GM19324 (cell line): ENCODE results near the gene DCUN1D4.
A peak's percentile ranks its signal among the peaks of the same experiment; 100 is the strongest.
"Not testable (repeated sequence)": the region's sequence is repeated elsewhere in the genome, so short reads cannot be mapped to it uniquely, and the experiment has no call there.

Experiments
- ATAC-seq: cut with Tn5 transposase; IDR thresholded peaks from one replicate; pipeline ENCODE4 v1.9.1; 2021; ENCODE audit warnings: mild to moderate bottlenecking, moderate library complexity; ENCODE audit not compliant: unreplicated experiment, low FRiP score

The DCUN1D4 gene

DNA sequence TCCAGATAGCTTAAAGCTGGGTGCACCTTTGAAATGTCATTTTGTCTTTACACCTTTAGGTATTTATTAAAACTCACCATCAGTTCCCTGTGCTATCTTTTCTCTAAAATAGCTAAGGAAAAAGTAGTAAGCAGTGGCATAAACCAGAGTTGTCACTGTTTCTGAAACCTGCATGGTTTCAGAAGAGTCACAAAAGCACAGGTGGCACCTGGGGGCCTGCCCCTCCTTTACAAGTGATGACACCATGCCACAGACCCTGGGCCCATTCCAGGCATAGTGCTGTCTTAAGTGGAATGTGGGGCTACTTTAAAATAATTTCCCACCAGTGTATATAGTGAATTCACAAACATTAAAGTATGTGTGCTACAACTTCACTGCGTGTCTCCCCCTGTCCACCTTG lies 47.8 kb downstream of the DCUN1D4 start:
- peak; percentile 72 for ATAC-seq

DNA sequence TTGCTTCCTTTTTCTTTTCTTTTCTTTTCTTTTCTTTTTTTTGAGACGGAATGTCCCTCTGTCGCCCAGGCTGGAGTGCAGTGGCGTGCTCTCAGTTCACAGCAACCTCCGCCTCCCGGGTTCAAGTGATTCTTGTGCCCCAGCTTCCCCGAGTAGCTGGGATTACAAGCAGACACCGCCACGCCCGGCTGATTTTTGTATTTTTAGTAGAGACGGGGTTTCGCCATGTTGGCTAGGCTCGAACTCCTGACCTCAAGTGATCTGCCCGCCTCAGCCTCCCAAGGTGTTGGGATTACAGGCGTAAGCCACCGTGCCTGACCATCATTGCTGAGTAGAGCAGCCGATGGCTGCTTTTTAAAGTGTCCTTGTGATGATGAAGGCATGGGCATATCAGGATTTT lies 50.4 kb downstream of the DCUN1D4 start:
- ATAC-seq: not testable (repeated sequence)

DNA sequence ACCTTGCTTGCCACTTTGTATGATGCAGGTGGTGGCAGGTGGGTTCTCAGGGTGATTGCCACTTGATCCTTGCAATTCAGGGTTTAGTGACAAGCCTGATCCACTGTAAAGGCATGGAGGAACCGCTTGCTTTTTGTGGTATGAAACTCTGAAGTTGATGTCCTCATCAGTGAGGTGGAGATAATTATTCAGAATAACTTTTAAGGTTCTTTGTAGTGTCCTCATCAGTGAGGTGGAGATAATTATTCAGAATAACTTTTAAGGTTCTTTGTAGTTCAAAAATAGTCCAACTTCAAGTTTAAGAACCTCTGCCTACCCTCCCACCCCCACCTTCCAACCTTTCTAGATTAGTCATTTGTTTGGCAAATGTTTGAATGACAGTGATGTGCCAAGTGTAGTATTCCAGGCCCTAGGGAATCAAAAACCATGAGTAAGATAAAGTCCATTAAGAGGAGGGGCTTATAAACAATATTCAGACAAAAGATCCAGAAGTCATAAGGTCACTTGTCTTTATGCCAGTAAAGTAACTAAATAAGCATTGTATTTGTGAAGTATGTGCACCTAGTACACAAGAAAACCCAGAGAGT lies 51.2 kb downstream of the DCUN1D4 start:
- ATAC-seq: no peak

DNA sequence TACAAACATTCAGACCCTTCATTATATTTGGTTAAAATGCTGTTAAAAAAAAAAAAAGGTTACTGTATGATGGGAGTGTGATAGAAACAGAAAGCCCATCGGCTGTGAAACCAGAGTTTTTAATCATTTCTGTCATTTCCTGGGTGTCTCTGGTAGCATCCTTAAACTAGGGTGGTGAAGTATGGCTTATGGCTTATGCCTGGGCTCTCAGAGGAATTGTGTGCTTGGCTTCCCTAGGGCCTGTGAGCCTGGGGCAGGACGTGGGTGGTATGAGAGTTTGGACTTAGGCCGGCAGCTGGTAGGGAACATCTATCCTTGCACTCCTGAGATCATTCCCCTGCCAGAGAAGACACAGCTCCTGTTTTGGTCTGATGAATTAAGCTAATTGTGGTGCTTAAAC lies 52.2 kb downstream of the DCUN1D4 start:
- ATAC-seq: no peak

DNA sequence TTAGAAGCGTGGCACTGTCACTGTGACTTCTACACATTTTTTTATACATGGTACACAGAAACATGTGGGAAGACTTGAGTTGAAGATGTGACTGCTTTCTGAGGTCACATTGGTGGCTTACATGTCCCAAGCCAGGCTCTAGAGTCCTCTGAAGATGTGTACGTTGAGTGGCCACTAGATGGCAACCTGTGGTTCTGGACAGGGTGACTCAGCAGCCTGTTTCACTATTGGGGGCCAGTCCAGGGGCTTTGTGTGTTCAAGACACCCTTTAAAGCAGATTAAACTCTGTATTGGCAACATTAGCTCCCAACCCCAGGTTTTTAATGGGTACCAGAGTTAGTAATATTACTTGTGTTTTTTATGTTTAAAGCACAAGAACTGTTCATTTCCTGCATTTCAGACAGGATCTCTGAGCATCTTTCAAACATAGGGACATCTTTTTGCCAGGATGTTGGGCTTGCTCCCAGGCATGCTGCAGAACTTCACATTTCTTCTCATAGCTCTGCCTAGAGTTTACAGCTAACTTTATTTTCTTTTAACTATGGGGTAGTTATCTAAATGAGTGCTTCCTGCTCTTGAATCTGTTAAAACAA lies 53.0 kb downstream of the DCUN1D4 start:
- ATAC-seq: peak; percentile 97

DNA sequence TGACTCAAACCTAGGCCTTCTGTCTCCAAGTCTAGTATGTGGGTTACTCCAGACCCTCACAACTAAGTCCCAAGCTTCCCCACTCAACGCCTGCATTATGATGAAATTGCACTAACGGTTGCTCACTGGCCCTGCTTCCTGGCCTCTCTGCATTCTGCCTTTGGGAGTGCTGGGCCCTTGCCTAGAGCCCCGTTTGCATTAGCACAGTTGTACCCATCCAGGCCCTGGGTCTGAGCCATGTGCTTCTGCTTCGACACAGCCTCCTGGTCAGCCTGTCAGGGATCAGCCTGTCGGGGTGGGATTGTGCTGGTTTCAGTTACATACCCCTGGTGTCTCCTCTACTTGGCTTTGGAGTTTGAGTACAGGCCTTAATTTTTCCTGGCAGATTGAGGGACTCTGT lies 58.4 kb downstream of the DCUN1D4 start:
- no peak for ATAC-seq

DNA sequence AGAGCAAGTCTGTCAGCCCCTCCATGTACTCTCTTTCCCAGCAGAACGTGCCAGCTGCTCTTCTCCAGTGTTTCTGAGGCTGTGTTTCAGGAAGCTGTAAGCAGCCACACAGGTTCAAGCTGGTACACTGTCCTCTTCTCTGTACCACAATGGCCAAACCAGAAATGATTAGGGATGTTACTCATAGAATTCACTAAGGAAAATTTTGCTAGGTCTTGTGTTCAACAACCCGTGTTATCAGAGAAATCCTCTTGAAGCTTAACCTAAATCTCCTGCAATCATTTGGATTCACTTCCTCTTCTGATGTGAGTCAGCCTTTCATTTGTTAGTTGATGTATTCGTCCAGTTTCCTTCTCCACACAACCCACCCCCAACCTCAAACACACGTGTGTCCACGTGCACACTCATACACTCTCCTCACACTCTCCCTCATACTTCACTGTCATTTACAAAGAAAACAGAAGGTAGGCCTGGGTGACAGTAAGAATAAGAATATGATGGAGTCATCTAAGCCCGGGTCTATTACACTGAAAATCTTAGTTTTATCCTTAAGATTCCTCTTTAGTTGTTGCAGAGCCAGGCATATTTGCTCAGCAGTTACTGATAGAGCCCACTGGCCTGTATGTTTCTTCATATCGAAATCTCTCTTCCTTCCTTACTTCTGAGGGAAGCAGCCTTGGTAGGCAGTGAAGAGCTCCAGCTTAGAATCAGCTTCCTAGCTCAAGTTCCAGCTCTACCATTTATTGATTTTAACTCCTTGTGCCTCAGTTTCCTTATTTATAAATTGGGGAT lies 63.4 kb downstream of the DCUN1D4 start:
- ATAC-seq: peak; percentile 94

DNA sequence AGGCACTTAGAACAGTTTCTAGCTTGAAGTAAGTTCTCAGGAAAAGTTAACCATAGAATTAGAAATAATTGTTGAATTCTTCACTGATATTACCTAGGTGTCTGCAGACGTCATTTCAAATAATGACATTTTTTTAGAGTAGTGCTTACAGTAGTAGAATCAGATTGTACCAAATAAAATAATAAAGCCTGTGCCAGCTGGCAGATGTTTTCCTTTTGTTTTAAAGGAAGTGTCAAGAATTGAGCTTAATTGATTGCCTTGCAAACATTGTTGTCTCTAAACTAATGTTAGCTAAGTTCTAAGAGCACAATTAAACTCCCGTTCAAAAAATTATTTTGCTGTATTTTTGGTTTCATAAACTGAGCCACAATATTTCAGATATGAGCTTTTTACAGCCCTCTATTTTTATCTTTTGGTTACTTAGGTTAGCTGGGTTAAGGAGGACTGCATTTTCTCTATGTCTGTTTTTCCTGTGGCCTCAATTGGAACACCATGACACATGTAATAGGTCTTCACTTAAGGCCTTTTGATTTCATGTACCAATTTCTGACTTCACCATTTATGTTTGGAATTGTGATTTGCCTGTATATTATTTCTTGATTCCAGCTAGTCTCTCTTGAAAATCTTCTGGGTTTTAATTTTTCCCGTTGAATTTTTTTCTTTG lies 64.2 kb downstream of the DCUN1D4 start:
- no peak for ATAC-seq

DNA sequence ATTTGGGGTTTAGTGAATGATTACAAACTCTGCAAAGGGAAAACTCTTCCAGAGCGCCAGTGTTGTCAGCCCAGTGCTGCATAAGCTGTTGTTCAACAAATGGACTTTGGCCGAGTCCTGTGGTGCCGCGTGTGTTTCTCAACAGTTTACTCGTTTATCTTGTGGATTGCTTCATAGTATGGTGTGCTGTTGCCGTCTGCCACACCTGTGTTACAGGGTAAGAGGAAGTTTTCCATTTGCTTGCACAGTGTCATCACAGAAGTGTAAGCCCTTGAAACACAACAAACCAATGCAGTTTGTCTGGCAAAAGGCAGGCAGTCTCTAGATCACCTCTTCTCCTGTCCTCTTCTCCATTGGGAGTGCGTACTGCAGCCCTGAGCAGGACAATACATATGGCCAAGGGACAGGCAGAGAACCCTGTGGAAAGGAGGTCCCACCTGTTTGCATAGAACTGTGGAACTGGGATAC lies 66.3 kb downstream of the DCUN1D4 start:
- ATAC-seq: no peak

DNA sequence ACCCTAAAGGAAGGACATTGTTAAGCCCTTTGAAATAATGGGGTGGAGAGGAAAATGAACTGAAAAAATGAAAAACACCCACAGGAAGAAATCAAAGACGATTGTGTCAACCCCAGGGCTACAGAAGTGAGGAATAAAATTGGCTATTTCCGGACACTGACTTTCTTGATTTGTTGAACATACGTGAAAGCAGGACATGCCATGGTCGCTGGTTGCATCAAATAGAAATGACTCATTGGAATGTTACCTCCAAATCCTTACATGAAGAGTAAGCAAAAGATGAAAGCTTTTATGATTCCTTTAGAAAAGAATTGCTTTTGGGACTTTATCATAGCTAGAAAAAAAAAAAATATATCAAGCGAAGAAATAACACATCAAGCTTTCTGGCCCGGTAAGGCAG lies 75.3 kb downstream of the DCUN1D4 start:
- no peak for ATAC-seq

DNA sequence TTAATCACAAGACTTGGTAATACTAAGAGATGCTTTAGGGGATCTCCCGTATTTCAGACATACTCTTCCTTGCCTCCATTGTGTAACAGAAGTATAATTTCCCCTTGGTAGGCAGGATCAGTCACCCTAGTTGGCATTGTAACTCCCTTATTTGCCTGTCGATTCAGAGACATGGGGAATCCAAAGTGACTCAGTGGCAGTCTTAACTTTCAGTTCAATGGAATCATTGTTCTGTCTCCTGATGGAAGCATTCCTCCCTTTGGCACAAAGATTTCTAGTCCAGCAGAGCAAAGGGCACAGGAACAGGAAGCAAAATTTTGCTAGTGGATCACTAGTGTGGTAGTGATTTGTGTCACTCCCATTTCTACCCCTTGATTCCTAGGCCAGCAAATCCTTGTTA lies 80.4 kb downstream of the DCUN1D4 start:
- ATAC-seq: no peak

DNA sequence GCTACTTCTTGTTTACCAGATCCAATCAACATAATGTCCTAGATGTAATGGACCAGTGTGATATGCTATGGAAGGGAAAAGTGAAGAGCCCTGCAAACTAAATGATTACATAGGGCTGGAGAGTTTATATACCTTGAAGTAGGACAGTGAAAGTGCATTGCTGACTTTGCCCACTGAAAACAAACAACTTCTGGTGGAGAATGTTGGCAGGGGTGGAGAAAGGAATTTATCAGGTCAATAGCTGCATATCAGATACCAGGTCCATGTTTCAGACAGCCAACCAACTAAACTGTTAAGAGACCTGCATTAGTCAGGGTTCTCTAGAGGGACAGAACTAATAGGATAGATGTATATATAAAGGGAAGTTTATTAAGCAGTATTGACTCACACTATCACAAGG lies 82.4 kb downstream of the DCUN1D4 start:
- no peak for ATAC-seq

DNA sequence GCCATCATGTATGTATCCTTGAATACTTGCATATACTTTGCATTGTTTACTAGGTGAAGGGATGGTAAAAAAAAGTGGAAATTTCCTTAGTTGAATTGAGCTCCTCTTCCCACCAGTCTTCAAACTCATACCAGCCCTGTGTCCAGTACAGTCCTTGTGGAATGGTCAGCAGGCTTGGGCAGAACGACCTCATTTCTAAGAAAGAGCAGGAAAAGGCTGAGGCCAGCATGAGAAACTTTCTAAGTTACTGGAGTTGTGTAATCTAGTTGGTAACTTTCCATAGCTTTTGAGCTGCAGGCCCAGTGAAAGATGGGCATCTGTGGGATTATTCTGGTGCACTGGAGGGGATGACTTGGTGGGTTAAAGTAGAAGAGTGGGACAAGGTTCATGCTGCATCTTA lies 87.6 kb downstream of the DCUN1D4 start:
- ATAC-seq: no peak

DNA sequence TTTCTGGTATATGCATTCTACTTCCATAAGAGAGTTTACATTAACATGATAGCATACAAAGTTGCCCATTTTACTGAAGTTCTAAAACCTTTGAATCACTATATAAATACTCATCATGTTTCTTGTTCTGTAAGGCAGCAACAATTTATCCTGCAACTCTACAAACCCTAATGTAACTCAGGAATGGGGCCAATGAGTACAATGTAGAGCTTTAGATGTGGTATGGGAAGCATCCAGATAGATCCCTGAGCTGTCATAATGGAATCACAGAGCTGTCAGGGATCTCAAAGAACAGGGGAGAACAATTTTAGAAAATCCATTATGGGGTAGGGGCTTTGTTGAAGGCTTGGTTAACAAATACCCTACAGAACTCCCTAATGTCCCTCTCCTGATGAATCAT lies 88.5 kb downstream of the DCUN1D4 start:
- no peak for ATAC-seq

DNA sequence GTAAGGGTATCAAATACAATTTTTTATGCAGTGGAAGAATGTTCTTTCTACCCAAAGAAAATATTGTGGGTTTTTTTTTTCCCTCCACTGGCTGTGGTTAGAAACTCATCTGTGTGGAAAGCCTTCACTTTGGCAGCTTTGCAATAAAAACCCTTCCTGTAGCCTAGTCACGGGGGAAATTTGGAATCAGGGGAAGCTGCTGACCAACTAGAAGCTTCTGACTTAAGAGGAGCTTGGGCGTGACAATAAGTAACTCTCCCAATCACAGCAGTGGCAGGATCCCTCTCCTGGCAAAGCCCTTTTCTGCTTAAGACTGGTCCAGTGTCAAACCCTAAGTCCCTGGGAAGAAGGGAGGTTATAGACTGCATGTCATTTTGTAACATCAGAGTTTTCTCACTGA lies 89.3 kb downstream of the DCUN1D4 start:
- ATAC-seq: no peak

DNA sequence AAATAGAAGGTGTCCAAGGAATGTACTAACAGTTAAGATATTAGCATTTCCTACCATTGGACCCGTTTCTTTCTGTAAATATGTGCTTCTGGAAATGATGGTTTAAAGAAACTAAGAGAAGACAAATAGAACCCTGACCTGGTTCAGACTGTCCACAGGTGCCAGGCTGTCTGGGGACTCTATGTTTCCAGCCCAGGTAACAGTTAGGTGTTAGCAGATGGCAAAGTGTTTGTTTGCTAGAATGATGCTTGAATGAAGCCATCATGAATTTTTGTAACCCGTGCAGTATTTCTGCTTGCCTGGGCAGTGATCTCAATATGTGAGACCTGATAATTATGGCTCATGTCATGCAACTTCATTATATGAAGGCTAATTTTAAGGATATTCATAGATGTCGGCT lies 89.7 kb downstream of the DCUN1D4 start:
- ATAC-seq: no peak

DNA sequence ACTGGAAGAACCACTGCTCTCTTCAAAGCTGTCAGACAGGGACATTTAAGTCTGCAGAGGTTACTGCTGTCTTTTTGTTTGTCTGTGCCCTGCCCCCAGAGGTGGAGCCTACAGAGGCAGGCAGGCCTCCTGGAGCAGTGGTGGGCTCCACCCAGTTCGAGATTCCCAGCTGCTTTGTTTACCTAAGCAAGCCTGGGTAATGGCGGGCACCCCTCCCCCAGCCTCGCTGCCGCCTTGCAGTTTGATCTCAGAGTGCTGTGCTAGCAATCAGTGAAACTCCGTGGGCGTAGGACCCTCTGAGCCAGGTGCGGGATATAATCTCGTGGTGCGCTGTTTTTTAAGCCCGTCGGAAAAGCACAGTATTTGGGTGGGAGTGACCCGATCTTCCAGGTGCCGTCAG lies 97.5 kb downstream of the DCUN1D4 start:
- ATAC-seq: not testable (repeated sequence)

DNA sequence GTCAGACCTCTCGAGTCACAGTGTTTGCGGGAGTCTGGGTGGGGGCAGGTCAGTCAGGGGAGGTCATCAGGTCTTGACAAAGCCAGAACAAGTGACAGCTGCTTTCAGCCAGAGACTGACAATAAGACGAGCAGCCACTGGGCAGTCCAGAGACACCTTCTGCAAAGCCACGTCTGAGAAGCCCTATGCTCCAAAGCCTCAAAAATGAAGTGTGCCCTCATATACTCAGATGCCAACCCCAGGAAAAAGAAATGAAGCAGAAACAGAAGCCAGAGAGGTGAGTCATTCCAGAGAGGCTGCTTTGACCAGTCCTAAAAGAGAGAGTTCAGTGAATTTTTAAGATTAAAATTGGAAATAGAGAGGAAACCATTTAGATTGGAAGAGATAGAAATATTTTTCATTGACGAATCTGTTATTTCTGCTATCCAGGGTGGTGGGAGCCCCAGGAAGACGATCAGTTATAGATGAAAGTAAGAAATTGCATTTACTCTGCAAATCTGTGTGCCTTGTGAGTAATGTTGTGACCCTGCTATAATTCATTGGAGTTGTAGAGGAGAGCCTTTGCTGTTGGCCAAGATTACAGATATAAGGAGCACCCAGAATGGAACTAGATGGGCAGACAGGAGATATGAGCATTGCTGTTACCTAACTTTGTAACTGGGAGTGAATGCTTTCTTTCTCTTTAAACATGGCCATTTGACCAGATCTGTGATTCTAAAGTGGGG lies 99.3 kb downstream of the DCUN1D4 start:
- ATAC-seq: no peak

DNA sequence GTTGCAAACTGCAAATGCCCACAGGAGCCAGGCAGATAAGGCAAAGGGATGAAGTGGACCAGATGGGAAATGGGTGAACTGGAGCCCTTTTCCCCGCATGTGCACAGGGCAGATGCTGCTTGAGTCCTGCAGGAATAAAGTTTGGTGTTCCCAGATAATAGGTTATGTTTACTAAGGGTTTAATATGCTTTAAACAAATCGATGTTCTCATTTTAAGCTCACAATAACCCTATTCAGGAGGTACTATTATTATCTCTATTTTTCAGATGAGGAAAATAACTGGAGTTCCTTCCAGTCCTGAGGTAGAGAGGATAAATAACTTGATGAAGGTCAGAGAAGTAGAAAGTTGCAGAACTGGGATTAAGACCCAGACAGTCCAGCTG lies 99.9 kb downstream of the DCUN1D4 start:
- ATAC-seq: no peak

DNA sequence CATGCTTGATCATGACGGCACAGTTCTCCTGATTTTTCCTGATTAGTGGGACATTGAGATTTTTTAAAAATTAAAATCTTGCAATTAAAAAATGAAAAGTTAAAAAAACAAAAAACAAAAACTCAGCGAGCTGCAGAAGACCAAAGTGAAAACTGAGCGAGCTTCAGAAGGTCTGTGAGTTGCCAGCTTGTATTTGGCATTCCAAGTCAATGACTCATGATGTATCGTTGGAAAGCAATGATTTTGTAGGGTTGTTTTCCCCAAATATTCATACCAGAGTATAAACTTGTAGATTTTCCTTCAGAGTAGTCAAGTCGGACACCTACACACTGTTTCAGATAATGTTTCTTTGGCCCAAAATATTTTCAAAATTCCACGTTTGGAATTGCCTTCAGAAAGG lies 100.3 kb downstream of the DCUN1D4 start:
- no peak for ATAC-seq
